ENCODE measurements around the gene FOXL2NB.

The FOXL2NB gene

DNA sequence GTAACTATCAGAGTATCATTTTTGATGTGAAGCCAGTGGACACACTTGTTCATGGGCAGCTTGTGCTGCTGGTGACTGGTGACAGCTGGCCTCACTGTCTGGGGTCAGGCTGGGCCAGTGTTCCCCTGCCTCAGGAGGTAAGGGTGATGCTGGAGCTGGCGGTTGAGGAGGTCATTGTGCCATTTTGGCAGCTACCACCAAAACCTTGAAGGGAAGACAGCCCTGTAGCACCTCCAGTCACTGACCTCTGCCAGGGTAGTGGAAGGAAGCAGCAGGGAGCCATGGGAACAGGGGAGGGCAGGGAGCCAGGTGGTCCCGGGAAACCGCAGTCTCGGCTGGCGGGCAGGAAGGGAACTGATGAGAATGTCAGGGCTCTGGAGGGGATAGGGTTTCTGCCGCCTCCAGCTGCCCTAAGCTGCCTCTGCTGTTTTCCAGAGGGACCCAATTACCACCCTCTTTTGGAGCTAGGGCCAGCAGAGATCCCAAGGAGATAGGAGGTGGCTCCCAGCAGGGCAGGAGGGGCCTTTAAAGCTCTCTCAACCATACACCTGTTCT is 24.8 kb downstream of the FOXL2NB start:
- Mint-ChIP-seq H3K4me3 (no peak overlapping the region), H3K9me3 (no peaks in the 10 kb centered on the region), H3K27me3 (peaks cover 20% of the 10 kb centered on the region), H3K4me1 (ENCODE audit: low read depth) (no peaks in the 10 kb centered on the region), H3K27ac (no peak overlapping the region), H3K36me3 (ENCODE audit: low read depth) (no peaks in the 10 kb centered on the region)
- intact Hi-C loops (cut with micrococcal nuclease): no loop called here

DNA sequence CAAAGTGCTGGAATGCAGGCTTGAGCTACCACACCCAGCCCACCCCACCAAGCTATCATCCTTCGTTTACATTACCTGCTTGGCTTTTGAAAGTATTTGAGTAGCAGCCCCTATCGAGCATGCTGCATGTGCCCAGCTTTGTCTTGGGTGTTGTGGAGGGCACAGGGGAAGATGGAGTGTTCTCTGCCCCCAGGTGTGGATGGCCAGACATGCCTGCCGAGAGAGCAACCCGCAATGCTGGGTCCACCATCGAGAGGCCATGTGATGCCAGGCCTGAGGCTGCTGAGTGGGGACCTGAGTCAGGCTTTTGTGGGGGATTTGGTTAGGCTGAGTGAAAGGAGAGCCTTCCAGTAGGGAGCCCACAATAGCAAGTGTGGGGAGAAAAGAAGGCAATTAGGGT is 25.9 kb downstream of the FOXL2NB start:
- no peaks in the 10 kb centered on the region for H3K36me3 Mint-ChIP-seq (ENCODE audit: low read depth)
- H3K9me3 Mint-ChIP-seq: no peaks in the 10 kb centered on the region
- no peaks in the 10 kb centered on the region for H3K4me1 Mint-ChIP-seq (ENCODE audit: low read depth)
- H3K27me3 Mint-ChIP-seq: peaks cover 15% of the 10 kb centered on the region
- H3K4me3 Mint-ChIP-seq: no peak overlapping the region
- intact Hi-C loops (cut with micrococcal nuclease): no loop called here
- H3K27ac Mint-ChIP-seq: no peak overlapping the region

DNA sequence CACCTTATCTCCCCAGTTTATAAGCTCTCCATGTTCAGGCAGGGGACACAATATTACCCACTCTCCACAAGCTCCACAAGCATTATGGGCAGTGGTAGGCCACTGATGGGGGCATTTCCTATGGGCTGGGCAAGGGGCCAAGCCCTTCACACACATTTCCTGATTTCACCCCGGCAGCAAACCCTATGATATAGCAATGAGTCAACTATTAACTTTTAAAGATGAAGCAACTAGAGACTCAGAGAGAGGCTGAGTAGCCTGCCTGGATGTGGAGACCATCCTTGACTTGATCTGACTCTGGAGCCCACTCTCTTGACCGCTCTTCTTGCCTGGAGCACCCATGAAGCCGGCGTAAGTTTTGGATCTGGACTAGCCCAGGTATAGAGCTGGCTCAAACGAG is 27.4 kb downstream of the FOXL2NB start:
- intact Hi-C loops (cut with micrococcal nuclease): no loop called here
- Mint-ChIP-seq H3K27me3 (peaks cover 13% of the 10 kb centered on the region), H3K4me1 (ENCODE audit: low read depth) (no peaks in the 10 kb centered on the region), H3K9me3 (no peaks in the 10 kb centered on the region), H3K36me3 (ENCODE audit: low read depth) (no peaks in the 10 kb centered on the region), H3K27ac (no peak overlapping the region), H3K4me3 (no peak overlapping the region)

DNA sequence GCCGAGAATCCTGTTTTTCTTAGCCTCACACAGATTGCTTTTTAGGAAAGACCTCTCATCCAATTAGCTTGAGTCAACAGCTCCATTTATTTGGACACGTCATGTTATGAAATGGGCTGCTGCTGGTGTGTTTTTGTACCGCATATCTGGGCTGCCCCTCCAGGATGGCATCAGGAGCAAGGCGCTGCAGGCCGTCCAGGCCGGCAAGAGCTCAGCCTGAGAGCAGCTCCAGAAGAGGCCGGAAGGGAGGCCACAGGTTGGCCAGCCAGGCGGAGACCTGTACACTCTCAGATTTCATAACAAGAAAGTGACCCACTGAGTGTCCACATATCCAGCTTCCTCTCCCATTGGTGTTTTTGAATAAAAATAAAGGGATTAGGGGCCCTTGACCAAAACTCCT is 28.3 kb downstream of the FOXL2NB start:
- Mint-ChIP-seq H3K36me3 (ENCODE audit: low read depth) (no peaks in the 10 kb centered on the region), H3K27ac (no peak overlapping the region)

DNA sequence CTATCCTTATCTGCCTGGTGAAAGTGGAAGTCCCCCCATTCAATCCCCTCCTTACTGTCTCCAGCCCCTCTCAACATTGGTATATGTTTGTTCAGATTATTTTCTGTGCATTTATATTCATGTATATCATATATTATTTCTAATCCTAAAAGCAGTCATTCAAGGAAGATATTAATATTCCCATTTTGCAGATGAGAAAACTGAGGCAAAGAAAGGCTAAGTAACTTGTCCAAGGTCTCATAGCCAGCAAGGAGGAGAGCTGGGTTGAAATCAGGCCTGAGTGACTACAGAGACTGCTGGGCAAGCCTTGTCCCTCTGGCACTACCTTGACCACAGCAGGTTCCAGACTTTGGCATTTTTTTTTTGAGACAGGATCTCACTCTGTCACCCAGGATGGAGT is 29.0 kb downstream of the FOXL2NB start:
- Mint-ChIP-seq H3K36me3 (ENCODE audit: low read depth) (no peaks in the 10 kb centered on the region), H3K4me3 (no peak overlapping the region), H3K27ac (no peak overlapping the region), H3K27me3 (peaks cover 8% of the 10 kb centered on the region), H3K4me1 (ENCODE audit: low read depth) (no peaks in the 10 kb centered on the region), H3K9me3 (no peaks in the 10 kb centered on the region)
- intact Hi-C loops (cut with micrococcal nuclease): no loop called here

More for the DNA sequence above, 28.3 kb downstream of the FOXL2NB start:
- Mint-ChIP-seq H3K9me3 (no peaks in the 10 kb centered on the region), H3K4me1 (ENCODE audit: low read depth) (no peaks in the 10 kb centered on the region), H3K4me3 (no peak overlapping the region), H3K27me3 (peaks cover 12% of the 10 kb centered on the region)
- intact Hi-C loops (cut with micrococcal nuclease): no loop called here

DNA sequence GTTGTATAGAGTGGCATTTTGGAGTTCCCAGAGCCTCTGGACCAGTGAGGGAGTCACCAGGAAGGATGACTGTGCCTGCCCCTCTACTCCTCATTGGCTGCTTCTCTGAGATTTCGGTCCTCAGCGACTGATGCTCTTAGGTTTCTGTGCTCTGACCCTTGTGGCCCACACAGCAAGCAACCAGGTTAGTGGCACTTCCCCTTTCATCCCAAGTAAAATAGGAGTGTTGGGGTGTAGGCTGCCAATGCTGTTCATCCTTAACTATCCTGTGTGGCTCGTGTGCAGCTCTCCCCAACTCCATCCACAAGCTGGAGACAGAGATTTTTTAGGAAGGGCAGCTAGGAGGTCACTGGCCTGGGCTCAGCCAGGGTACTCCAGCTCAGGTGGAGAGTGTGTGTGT is 37.8 kb downstream of the FOXL2NB start:
- Mint-ChIP-seq H3K9me3 (no peaks in the 10 kb centered on the region), H3K36me3 (ENCODE audit: low read depth) (no peaks in the 10 kb centered on the region), H3K4me1 (ENCODE audit: low read depth) (no peaks in the 10 kb centered on the region), H3K4me3 (no peak overlapping the region), H3K27ac (no peak overlapping the region), H3K27me3 (peaks cover 4% of the 10 kb centered on the region)
- intact Hi-C loops (cut with micrococcal nuclease): no loop called here

DNA sequence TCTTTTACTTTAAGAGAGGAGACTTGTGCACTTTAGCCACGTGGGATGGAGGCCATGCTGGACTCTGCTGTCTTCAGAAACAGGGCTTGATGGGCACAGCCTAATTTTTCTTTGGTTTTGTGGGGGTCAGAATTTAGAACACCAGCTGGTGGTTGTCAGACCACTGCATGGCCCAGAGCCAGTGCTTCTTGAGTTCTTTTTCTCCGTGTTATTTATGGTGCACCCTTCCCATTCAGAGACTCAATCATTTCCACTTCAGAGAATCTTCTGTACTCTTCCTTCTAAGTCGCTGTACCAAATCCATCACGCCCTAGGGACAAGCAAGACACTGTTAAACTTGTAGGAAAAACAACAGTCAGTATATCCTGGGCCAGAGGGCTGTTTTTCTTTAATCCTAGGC is 38.9 kb downstream of the FOXL2NB start:
- no peak overlapping the region for H3K4me3 Mint-ChIP-seq
- no peaks in the 10 kb centered on the region for H3K9me3 Mint-ChIP-seq
- intact Hi-C loops (cut with micrococcal nuclease): no loop called here
- no peaks in the 10 kb centered on the region for H3K36me3 Mint-ChIP-seq (ENCODE audit: low read depth)
- H3K27me3 Mint-ChIP-seq: peaks cover 1% of the 10 kb centered on the region
- H3K4me1 Mint-ChIP-seq (ENCODE audit: low read depth): no peaks in the 10 kb centered on the region
- H3K27ac Mint-ChIP-seq: no peak overlapping the region

DNA sequence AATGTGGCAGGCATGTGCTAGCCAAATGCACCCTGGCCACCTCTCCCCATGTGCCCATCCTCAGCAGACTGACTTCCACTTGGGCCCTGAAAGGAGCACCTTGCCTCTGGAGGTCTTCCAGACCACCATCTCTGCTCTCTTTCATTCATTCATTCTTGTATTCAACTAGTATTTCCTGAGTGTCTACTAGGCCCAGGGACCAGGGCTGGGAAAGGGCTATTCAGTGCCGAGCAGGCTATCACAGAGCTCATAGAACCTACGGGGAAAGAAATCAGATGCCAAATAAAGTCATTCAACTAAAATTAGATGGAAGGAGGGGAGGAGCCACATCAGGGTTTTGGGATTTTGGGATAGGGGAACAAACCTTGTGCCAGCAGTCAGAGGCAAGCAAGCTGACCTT is 40.2 kb downstream of the FOXL2NB start:
- H3K27me3 Mint-ChIP-seq: peaks cover 1% of the 10 kb centered on the region
- no peak overlapping the region for H3K27ac Mint-ChIP-seq
- H3K9me3 Mint-ChIP-seq: no peaks in the 10 kb centered on the region
- intact Hi-C loops (cut with micrococcal nuclease): no loop called here
- H3K36me3 Mint-ChIP-seq (ENCODE audit: low read depth): no peaks in the 10 kb centered on the region
- no peaks in the 10 kb centered on the region for H3K4me1 Mint-ChIP-seq (ENCODE audit: low read depth)
- no peak overlapping the region for H3K4me3 Mint-ChIP-seq

DNA sequence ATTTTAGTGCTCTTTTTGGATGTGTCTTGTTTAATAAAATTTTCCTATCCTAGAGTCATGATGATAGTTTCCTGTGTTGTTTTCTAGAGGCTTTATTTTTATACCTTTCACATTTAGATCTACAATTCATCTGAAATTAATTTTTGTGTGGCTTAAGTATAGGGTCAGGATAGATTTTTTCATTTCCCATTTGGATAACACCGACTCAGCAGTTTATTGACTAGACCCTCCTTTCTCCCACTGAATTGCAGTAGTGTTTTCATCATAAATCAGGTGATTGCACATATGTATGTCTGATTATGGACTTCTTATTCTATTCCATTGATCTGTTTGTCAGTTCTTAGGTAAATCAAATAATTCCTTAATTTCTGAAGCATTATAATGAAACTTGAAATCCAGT is 48.7 kb downstream of the FOXL2NB start:
- Mint-ChIP-seq H3K27me3 (peaks cover 7% of the 10 kb centered on the region), H3K9me3 (peaks cover 2% of the 10 kb centered on the region), H3K4me1 (ENCODE audit: low read depth) (no peaks in the 10 kb centered on the region), H3K27ac (no peak overlapping the region), H3K4me3 (no peak overlapping the region), H3K36me3 (ENCODE audit: low read depth) (no peaks in the 10 kb centered on the region)
- intact Hi-C loops (cut with micrococcal nuclease): no loop called here
